Fibroblast of upper back skin (primary cell): ENCODE data around the gene DHX34.
"Not testable (repeated sequence)": the region's sequence is repeated elsewhere in the genome, so short reads cannot be mapped to it uniquely, and the experiment has no call there.

Experiments used
- DNase-seq: peaks from one replicate; pipeline ENCODE4 v3.0.0-alpha.2; 2013

The DHX34 gene, protein sequence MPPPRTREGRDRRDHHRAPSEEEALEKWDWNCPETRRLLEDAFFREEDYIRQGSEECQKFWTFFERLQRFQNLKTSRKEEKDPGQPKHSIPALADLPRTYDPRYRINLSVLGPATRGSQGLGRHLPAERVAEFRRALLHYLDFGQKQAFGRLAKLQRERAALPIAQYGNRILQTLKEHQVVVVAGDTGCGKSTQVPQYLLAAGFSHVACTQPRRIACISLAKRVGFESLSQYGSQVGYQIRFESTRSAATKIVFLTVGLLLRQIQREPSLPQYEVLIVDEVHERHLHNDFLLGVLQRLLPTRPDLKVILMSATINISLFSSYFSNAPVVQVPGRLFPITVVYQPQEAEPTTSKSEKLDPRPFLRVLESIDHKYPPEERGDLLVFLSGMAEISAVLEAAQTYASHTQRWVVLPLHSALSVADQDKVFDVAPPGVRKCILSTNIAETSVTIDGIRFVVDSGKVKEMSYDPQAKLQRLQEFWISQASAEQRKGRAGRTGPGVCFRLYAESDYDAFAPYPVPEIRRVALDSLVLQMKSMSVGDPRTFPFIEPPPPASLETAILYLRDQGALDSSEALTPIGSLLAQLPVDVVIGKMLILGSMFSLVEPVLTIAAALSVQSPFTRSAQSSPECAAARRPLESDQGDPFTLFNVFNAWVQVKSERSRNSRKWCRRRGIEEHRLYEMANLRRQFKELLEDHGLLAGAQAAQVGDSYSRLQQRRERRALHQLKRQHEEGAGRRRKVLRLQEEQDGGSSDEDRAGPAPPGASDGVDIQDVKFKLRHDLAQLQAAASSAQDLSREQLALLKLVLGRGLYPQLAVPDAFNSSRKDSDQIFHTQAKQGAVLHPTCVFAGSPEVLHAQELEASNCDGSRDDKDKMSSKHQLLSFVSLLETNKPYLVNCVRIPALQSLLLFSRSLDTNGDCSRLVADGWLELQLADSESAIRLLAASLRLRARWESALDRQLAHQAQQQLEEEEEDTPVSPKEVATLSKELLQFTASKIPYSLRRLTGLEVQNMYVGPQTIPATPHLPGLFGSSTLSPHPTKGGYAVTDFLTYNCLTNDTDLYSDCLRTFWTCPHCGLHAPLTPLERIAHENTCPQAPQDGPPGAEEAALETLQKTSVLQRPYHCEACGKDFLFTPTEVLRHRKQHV

DNA sequence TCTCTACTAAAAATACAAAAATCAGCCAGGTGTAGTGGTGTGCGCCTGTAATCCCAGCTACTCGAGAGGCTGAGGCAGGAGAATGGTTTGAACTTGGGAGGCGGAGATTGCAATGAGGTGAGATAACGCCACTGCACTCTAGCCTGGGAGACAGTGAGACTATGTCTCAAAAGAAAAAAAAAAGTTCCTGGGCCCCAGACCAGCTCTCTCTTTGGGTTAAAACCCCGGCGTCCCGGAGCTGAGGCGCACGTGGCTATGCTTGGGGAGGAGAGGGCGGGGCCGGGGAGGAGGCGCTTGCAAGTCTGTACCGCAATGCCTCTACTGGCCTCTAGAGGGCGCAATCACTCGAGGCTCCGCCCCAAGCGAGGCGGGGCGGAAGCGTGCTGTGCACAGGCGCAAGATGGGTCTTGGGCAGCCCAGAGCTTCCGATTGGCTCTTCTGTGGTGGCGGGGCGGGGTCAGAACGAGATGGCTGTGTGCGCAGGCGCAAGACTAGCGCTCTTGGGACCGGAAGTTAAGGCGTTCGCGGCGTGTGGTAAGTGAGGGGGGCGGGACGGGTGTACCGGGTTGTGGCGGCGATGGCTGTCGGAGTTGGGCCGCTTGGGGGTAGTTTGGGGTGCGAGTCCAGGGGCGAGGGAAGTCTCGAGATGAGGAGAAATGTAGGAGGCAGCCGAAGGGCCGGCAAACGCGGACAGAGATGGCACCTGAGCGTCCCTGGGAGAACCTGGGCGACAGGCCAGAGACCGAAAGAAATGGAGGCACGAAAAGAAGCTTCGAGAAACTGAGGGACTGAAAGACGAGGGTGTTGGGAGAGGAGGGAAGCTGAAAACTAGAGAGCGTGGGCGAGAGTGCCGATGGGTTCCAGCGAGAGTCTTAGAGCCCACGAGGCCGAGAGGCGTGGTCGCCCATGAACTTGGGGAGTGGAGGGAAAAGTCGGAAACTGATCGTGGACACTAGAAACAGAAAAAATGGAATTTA is at the start of gene DHX34:
DHX34 (plus strand) TSS at position 497 of the 977 bp plus-strand sequence. CDS start 3,716 bp downstream, outside the sequence.
- DNase-seq: peak; percentile 99

DNA sequence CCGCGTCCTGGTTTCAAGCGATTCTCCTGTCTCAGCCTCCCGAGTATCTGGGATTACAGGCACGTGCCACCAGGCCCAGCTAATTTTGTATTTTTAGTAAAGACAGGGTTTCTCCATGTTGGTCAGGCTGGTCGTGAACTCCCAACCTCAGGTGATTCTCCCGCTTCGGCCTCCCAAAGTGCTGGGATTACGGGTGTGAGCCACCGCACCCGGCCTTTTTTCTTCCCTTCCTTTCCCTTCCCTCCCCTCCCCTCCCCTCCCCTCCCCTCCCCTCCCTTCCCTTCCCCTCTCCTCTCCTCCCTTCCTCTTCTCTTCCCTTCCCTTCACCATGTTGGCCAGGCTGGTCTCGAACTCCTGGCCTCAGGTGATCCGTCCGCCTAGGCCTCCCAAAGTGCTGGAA is 48.2 kb upstream of the DHX34 start:
- not testable (repeated sequence) for DNase-seq

DNA sequence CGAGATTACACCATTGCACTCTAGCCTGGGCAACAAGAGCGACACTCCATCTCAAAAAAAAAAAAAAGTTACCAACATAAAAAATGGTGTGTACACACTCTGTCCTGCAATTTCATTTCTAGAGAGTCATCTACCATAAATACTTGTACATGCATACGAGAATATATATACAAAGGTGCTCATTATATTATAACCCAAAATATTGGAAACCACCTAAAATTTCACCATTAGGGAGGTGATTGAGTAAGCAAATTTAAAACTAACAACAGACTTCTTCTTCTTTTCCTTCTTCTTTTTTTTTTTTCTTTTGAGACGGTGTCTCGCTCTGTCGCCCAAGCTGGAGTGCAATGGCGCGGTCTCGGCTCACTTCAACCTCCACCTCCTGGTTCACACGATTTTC is 46.9 kb upstream of the DHX34 start:
- DNase-seq: no peak

DNA sequence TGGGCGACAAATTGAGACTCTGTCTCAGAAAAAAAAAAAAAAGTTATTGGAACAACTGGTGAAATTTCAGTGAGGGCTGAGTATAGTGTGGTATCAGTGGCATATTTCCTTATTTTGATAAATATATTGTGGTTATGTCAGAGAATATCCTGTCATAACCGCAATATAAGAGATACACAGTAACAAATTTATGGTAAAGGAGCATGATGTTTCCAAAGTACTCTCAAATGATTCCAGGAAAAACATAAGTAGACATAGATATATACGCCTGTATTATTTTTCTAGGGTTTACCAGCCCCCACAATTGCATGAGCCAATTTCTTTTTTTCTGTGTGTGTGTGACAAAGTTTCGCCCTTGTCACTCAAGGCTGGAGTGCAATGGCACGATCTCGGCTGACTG is 45.1 kb upstream of the DHX34 start:
- DNase-seq: no peak

DNA sequence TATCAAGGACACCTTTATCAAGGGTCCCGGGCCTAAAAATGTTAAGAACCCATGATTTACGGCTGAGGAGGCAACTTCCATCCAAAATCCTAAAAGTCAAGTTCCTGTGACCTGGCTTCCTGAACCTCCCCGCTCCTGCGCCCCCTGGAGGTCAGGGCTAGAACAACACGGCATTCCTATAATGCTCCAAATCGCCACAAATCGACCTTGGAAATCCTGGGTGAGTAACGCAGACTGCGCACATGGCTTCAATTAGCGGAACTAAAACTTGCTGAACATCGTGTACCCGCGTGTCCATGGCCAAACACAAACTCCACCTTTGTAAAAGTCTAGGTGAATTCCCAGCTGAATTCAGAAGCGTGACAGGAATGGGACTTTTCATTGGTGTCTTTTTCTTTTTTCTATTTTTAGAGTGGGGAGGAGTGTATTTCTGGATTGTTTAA is 43.8 kb upstream of the DHX34 start:
- DNase-seq: peak; percentile 90

DNA sequence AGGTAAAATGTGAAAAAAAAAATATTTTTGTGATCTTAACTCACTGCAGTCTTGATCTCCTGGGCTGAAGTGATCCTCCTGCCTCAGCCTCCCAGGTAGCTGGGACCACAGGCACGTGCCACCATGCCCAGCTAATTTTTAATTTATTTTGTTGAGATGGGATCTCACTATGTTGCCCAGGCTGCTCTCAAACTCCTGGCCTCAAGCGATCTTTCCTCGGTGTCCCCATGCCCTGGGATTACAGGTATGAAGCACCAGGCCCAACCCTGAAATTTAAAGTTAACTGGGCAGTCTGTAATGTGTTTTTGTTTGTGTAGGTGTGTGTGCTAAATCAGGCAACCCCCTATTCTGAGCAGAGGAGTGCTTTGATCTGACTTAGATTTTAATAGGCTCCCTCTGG is 42.8 kb upstream of the DHX34 start:
- no peak for DNase-seq

DNA sequence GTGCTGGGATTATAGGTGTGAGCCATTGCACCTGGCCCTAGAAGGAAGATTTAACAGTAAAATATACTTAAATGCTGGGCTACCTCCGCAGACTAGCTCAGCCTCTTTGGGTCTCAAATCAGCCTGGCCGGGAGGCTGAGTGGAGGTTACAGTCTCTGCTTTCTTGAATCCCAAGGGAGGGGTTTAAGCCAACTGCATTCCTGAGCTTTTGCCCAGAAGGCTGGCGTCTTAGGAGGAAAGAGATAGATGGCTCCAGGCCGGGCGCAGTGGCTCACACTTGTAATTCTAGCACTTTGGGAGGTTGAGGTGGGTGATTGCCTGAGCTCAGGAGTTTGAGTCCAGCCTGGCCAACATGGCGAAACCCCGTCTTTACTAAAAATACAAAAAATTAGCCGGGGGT is 40.1 kb upstream of the DHX34 start:
- peak; percentile 40 for DNase-seq

DNA sequence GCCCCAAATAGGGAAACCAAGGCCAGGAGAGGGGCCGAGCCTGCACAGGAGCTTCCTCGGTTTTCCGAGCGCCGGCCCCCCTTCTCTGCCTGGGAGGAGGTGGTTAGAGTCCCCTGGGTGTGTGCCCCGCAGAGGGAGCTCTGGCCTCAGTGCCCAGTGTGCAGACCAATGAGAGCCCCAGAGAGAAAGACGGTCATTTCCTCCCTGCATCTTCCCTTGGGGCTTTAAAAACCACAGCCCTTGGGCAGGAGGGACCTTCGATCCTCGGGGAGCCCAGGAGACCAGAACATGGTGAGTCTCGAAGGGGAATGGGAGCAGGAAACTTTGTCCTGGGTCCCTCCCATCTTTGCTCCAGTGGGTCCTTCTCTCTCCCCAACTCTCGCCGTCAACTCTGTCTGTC is 39.5 kb upstream of the DHX34 start, which contains the start of gene C5AR1:
C5AR1 (plus strand) TSS at position 254 of the 400 bp plus-strand sequence; CDS start at position 289, 35 bp downstream.
- DNase-seq: no peak

DNA sequence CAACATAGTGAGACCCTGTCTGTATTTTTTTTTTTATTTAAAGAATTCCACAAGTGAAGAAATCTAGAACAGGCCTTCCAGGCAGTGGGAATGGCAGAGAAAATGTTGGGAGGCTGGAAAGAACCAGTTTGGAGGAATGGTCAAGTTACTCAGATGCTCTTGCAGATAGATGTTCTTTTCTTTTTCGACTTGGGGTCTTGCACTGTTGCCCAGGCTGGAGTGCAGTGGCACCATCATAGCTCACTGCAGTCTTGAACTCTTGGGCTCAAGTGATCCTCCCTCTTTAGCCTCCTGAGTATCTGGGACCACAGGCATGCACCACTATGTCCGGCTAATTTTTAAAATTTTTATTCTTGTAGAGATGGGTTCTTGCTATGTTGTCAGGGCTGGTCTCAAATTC is 38.8 kb upstream of the DHX34 start:
- no peak for DNase-seq

DNA sequence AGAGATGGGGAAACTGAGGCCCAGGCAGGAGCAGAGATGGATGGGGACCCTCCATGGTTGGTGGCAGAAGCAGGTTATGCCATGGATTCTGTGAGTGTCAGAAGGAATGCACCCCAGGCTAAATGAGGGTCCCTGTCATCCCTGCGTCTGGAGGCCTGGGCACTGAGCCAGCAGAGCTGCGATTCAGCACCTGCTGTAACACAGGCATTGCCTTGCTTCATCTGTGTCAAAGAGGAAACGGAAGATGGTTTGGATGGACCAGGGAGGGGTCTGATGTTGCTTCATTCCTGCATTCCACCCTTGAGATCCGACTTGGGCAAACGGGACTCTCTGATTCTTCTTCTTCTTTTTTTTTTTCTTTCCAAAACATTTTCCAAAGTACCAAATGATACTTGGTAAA is 38.3 kb upstream of the DHX34 start:
- DNase-seq: peak; percentile 42

DNA sequence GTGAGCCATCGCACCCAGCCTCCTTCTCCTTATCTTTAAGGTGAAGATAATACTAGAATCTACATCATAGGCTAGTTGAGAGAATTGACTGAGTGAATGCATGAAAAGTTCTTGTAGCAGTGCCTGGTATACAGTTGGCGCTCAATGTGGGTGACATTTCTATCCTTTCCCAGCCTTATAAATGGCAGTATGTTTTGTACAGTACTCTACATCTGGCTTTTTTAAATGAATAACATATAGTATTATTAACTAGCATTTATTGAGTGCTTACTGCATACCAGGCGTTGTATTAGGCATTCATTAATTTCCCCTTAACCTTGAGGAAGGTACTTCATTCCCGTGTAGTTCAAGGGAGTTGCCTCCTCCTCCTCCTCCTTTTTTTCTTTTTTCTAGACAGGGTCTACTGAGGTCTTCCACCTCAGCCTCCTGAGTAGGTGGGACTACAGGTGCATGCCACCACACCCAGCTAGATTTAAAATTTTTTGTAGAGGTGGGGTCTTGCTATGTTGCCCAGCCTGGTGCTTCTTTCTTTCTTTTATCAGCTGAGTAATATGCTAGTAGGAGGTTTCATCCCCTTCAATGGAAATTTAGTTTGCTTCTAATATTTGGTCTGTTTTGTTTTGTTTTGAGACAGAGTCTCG is 36.6 kb upstream of the DHX34 start:
- no peak for DNase-seq

DNA sequence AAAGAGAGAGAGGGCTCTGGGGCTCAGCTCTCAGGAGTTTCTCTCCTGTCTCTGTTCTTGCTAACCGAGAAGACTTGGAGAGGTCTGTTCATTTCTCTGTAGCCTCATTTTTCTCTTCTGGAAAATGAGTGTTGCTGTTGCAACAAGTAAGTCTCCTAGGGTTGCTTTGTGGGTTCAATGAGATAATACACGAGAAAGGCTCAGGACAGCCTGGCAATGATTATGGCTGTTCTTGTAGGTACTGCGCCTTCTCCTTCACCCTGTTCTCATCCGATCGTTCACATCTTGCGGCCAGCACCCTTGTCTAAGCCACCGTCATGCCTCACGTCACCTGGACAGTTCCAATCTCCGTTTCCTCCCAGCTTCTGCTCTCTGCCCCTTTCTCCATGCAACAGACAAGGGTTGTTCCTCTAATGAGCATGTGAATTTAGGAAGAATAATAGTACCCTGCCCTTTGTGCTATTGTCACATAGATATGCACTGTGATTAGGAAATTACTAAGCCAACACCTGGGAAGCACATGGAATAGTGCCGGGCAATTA is 35.3 kb upstream of the DHX34 start:
- no peak for DNase-seq

DNA sequence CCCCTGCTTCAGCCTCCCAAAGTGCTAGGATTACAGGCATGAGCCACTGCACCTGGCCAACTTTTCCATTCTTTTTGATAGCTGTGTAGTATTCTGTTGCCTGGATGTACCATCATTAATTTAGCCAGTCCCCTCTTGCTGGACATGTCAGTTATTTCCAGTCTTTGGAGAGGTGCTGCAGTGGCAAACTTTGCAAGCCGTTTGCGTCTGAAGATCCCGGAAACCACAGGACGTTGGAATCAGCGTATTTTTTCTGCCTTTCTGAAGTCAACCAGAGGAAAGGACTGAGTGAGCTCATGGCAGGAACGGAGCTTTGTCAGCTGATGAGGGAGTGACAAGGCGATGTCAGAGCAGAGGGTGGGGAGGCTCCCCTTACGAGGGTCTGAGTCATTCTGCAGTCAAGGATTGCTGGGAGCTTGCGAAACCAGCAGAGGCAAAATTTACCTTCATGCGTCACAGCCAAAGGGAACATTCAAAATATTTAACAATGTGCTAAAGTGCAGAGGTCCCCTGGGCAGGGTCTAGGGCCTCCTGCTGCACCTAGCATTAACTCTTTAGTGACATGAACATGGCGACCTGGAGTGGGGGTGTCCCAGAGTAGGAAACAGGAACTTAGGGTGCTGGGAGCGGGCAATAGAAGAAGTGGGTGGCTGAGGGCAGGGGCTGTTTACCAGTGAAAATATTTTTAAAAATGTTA is 33.8 kb upstream of the DHX34 start:
- DNase-seq: peak; percentile 85

DNA sequence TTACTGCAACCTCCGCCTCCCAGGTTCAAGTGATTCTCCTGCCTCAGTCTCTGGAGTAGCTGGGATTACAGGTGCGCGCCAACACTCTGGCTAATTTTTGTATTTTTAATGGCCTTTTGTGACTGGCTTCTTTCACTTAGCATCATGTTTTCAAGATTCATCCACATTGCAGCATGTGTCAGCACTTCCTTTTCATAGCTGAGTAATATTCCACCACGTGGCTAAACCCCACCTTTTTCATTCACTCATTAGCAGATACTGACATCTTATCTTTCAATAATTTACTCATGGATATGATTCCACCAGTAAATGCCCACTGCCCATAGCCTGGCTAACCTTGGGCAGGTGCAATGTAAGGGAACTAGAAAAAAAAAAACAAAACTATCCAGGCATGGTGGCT is 32.6 kb upstream of the DHX34 start:
- DNase-seq: no peak

DNA sequence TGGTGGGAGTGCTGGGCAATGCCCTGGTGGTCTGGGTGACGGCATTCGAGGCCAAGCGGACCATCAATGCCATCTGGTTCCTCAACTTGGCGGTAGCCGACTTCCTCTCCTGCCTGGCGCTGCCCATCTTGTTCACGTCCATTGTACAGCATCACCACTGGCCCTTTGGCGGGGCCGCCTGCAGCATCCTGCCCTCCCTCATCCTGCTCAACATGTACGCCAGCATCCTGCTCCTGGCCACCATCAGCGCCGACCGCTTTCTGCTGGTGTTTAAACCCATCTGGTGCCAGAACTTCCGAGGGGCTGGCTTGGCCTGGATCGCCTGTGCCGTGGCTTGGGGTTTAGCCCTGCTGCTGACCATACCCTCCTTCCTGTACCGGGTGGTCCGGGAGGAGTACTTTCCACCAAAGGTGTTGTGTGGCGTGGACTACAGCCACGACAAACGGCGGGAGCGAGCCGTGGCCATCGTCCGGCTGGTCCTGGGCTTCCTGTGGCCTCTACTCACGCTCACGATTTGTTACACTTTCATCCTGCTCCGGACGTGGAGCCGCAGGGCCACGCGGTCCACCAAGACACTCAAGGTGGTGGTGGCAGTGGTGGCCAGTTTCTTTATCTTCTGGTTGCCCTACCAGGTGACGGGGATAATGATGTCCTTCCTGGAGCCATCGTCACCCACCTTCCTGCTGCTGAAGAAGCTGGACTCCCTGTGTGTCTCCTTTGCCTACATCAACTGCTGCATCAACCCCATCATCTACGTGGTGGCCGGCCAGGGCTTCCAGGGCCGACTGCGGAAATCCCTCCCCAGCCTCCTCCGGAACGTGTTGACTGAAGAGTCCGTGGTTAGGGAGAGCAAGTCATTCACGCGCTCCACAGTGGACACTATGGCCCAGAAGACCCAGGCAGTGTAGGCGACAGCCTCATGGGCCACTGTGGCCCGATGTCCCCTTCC is 28.9 kb upstream of the DHX34 start:
- DNase-seq: no peak

DNA sequence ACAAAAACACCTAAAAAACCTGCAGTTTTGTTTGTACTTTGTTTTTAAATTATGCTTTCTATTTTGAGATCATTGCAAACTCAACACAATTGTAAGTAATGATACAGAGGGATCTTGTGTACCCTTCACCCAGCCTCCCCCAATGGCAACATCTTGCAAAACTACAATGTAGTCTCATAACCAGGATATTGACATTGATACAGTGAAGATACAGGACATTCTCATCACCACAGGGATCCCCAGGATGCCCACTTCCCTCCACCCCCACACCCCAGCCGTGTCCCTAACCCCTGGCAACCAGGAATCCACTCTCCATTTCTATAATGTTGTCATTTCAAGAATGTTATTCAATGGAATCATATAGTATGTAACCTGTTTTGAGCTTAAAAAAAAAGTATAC is 27.5 kb upstream of the DHX34 start:
- DNase-seq: no peak

DNA sequence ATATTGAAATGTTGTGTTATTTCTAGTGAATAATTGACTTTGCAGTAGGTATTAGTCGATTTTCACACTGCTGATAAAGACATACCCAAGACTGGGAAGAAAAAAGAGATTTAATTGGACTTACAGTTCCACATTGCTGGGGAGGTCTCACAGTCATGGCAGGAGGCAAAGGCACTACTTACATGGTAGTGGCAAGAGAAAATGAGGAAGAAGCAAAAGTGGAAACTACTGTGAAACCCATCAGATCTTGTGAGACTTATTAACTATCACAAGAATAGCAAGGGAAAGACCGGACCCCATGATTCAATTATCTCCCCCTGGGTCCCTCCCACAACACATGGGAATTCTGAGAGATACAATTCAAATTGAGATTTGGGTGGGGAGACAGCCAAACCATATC is 27.1 kb upstream of the DHX34 start:
- DNase-seq: no peak

DNA sequence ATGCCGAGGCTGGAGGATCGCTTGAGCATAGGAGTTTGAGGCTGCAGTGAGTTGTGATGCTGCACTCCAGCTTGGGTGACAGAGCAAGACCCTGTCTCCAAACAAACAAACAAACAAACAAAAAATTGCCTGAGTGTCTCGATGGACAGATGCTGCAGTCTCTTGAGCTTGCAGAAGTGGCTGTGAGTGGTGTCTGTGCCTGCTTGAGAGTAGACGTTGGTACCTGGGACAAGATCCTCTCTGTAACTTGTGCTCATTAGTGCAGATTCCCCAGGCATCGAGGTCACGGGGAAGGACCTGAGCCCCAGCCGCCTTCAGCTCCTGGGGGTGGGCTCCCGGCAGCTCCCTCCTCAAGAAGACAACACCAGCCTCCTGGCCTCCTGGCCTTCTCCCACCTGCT is 25.7 kb upstream of the DHX34 start:
- DNase-seq: no peak

DNA sequence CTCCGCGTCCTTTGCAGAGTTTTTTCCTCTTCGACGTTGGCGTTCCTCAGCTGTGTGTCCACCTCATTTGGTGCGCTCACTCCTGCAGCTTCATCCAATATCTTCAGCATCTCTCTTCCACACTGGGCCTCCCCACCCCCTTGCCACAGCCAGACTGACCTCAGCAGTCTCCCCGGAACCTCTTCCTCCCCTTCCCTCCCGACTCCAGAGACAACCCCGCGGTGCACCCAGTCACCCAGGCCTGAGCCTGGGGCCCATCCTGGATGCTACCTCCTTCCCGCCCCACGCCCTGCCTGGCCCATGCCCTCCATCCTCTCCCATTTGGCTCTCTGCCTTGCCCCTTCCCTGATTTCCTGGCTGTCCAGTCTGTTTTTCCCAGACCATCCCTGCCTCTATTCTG is 25.2 kb upstream of the DHX34 start:
- no peak for DNase-seq
